Measurements from ENCODE around the gene SEC16A. TPM values are rescaled to one million over a fixed set of nuclear protein-coding genes. Genes with fewer than 3 reads are reported as not detected.
"Not testable (repeated sequence)": the region's sequence is repeated elsewhere in the genome, so short reads cannot be mapped to it uniquely, and the experiment has no call there.

The SEC16A gene
- total and polyA plus RNA-seq, 2 donors from 2014 or later: 37.0 to 67.1 TPM

DNA sequence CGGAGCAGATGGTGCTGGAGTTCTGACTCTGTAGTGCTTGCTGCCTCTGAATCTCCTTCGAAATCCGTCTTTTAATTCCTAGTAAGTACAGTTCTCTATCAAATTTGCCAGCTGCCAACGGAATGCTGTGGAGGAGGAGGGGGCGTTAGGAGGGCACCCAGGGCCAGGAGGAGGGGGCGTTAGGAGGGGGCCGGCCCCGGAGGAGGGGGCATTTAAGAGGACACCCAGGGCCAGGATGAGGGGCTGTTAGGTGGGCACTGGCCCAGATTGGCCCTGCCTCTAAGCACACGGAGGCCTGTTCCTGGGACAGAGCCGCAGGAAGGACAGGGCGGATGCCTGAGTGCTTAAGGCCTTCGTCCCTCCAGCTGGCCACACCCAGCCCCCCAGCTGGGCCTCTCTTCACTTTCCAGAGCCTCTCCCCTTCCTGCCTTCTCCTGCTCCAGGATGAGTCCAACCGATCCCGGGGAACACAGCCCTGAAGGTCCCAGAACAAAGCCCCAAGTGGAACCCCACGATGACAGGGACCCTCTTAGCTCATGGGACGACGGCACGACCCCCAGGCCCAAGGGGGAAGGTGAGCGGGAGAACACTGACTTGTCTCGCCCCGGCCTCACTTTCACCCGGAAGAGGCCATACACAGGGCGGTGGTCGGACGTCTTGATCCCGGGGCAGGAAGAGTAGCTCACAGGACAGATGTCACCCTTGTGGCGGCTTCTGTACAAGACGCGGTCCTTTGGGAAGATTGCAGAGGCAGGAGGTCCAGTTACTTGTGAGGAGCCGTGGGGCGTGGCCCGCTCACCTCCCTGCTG lies 53.0 kb downstream of the SEC16A start:
- intact Hi-C loops (cut with DNase I): no loop called here
- no peak overlapping the region for H3K4me3 ChIP-seq (ENCODE audit: low read length in 3 of 3)
- no peaks in the 10 kb centered on the region for H3K9me3 ChIP-seq (ENCODE audit: control insufficient read depth in 2 of 3, insufficient read depth in 1 of 3, low read length in 3 of 3)
- H3K4me1 ChIP-seq (ENCODE audit: control insufficient read depth in 2 of 3, insufficient read depth in 2 of 3, low read depth in 1 of 3, low read length in 3 of 3): no peaks in the 10 kb centered on the region
- H3K27me3 ChIP-seq (ENCODE audit: control insufficient read depth, insufficient read depth, low read length): no peaks in the 10 kb centered on the region
- no peak for DNase-seq
- FAIRE-seq: no peak
- no peak overlapping the region for H3K9ac ChIP-seq (ENCODE audit: low read length in 3 of 3)
- no peak for TF ChIP-seq CTCF (IDR thresholded peaks at IDR 0.05; ENCODE audit: borderline replicate concordance, extremely low read depth, insufficient read depth)
- no peak overlapping the region for H3K27ac ChIP-seq (ENCODE audit: low read depth in 2 of 2, low read length in 2 of 2)
- H3K36me3 ChIP-seq (ENCODE audit: control insufficient read depth in 2 of 3, insufficient read depth in 3 of 3, low read length in 3 of 3): peaks cover 0 to 7% (median under 1%) of the 10 kb centered on the region in 3 donors

DNA sequence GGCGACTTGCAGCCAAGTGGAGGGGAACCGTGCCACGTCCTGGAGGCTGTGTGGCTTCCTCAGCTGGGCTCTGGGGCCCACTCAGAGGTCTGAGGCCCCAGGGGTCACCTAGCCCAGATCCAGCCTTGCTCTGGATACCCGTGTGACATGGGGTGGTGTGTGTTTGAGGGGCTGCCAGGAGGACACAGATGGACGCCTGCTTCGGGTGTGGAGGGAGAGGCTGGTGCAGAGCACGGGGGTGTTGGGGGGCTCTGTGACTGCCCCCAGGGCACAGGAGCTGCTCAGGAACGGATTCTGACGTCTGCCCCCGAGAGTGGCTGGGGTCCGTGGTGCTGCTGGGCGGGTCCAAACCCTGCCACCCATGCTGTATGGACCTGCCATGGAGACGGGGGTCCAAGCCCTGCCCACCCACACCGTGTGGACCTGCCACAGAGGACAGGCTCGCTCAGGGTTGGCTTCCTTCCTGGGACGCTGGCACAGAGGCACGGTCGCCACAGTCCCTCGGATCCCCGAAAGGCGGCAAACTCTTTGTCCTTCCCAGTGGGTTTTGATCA lies 53.7 kb downstream of the SEC16A start:
- no peak for FAIRE-seq
- DNase-seq: no peak
- TF ChIP-seq CTCF (IDR thresholded peaks at IDR 0.05; ENCODE audit: borderline replicate concordance, extremely low read depth, insufficient read depth): no peak
- intact Hi-C loops (cut with DNase I): no loop called here
- H3K36me3 ChIP-seq (ENCODE audit: control insufficient read depth in 2 of 3, insufficient read depth in 3 of 3, low read length in 3 of 3): peaks cover 0 to 8% (median 7%) of the 10 kb centered on the region in 3 donors
- no peaks in the 10 kb centered on the region for H3K4me1 ChIP-seq (ENCODE audit: control insufficient read depth in 2 of 3, insufficient read depth in 2 of 3, low read depth in 1 of 3, low read length in 3 of 3)
- no peak overlapping the region for H3K27ac ChIP-seq (ENCODE audit: low read depth in 2 of 2, low read length in 2 of 2)
- H3K9ac ChIP-seq (ENCODE audit: low read length in 3 of 3): no peak overlapping the region
- H3K27me3 ChIP-seq (ENCODE audit: control insufficient read depth, insufficient read depth, low read length): no peaks in the 10 kb centered on the region
- H3K9me3 ChIP-seq (ENCODE audit: control insufficient read depth in 2 of 3, insufficient read depth in 1 of 3, low read length in 3 of 3): no peaks in the 10 kb centered on the region
- no peak overlapping the region for H3K4me3 ChIP-seq (ENCODE audit: low read length in 3 of 3)

GRCh38 chr9:136426787-136427186 lies 56.1 kb downstream of the SEC16A start:
- Histone ChIP-seq H3K27ac (ENCODE audit: low read depth in 2 of 2, low read length in 2 of 2) (no peak overlapping the region), H3K4me3 (ENCODE audit: low read length in 3 of 3) (no peak overlapping the region), H3K9me3 (ENCODE audit: control insufficient read depth in 2 of 3, insufficient read depth in 1 of 3, low read length in 3 of 3) (no peaks in the 10 kb centered on the region), H3K4me1 (ENCODE audit: control insufficient read depth in 2 of 3, insufficient read depth in 2 of 3, low read depth in 1 of 3, low read length in 3 of 3) (no peaks in the 10 kb centered on the region), H3K27me3 (ENCODE audit: control insufficient read depth, insufficient read depth, low read length) (no peaks in the 10 kb centered on the region), H3K9ac (ENCODE audit: low read length in 3 of 3) (no peak overlapping the region), H3K36me3 (ENCODE audit: control insufficient read depth in 2 of 3, insufficient read depth in 3 of 3, low read length in 3 of 3) (peaks cover 0 to 25% (median 17%) of the 10 kb centered on the region in 3 donors)
- no peak for TF ChIP-seq CTCF (IDR thresholded peaks at IDR 0.05; ENCODE audit: borderline replicate concordance, extremely low read depth, insufficient read depth)
- DNase-seq (no peak), FAIRE-seq (no peak)
- intact Hi-C loops (cut with DNase I): no loop called here

GRCh38 chr9:136425367-136425766 lies 57.5 kb downstream of the SEC16A start:
- H3K4me1 ChIP-seq (ENCODE audit: control insufficient read depth in 2 of 3, insufficient read depth in 2 of 3, low read depth in 1 of 3, low read length in 3 of 3); intact Hi-C loops (cut with DNase I); FAIRE-seq; H3K9ac ChIP-seq (ENCODE audit: low read length in 3 of 3); H3K9me3 ChIP-seq (ENCODE audit: control insufficient read depth in 2 of 3, insufficient read depth in 1 of 3, low read length in 3 of 3); H3K27me3 ChIP-seq (ENCODE audit: control insufficient read depth, insufficient read depth, low read length); H3K4me3 ChIP-seq (ENCODE audit: low read length in 3 of 3); H3K27ac ChIP-seq (ENCODE audit: low read depth in 2 of 2, low read length in 2 of 2); DNase-seq: not testable (repeated sequence)
- peaks cover 0 to 34% (median 14%) of the 10 kb centered on the region in 3 donors for H3K36me3 ChIP-seq (ENCODE audit: control insufficient read depth in 2 of 3, insufficient read depth in 3 of 3, low read length in 3 of 3)
